Neural cell (in vitro differentiated cells): ENCODE results near the gene CCDC88A.

Experiments
- EP300 ChIP-seq: fragments of 450-650 bp; conservative IDR thresholded peaks from 2 replicates; pipeline ENCODE4 v1.6.1; 2014; ENCODE audit warnings: antibody characterized with exemption, mild to moderate bottlenecking, moderate library complexity; ENCODE audit not compliant: poor library complexity, severe bottlenecking
- EZH2 ChIP-seq: fragments of 200-600, 300-800 bp; shearing (Covaris generic), sonication (generic); IDR thresholded peaks from 2 replicates; pipeline ENCODE4 v1.6.1; 2014; ENCODE audit warnings: antibody characterized with exemption, low read length, borderline replicate concordance, mild to moderate bottlenecking; ENCODE audit not compliant: insufficient read depth, poor library complexity, severe bottlenecking
- MXI1 ChIP-seq: fragments of 450-650 bp; conservative IDR thresholded peaks from 2 replicates; pipeline ENCODE4 v1.6.1; 2014; ENCODE audit warnings: antibody characterized with exemption, mild to moderate bottlenecking; ENCODE audit not compliant: poor library complexity, severe bottlenecking
- POLR2AphosphoS5 ChIP-seq: IDR thresholded peaks from 2 replicates; pipeline ENCODE4 v1.6.1; 2012
- RAD21 ChIP-seq: fragments of 450-650 bp; conservative IDR thresholded peaks from 2 replicates; pipeline ENCODE4 v1.6.1; 2014; ENCODE audit warnings: antibody characterized with exemption, mild to moderate bottlenecking, moderate library complexity
- SMC3 ChIP-seq: fragments of 450-650 bp; conservative IDR thresholded peaks from 2 replicates; pipeline ENCODE4 v1.6.1; 2014; ENCODE audit warnings: antibody characterized with exemption, mild to moderate bottlenecking, moderate library complexity; ENCODE audit not compliant: poor library complexity
- TAF1 ChIP-seq: IDR thresholded peaks from 2 replicates; pipeline ENCODE4 v1.6.1; 2012; ENCODE audit warnings: low read depth
- TF ChIP-seq, protein P1 (sequence below): fragments of 450-650 bp; IDR thresholded peaks from 2 replicates; pipeline ENCODE4 v1.5.1; 2014; ENCODE audit warnings: antibody characterized with exemption, mild to moderate bottlenecking, moderate library complexity; ENCODE audit not compliant: poor library complexity, severe bottlenecking
- TF ChIP-seq, protein P2 (sequence below): IDR thresholded peaks from 2 replicates; pipeline ENCODE4 v1.6.1; 2012; ENCODE audit warnings: borderline replicate concordance

DNA sequence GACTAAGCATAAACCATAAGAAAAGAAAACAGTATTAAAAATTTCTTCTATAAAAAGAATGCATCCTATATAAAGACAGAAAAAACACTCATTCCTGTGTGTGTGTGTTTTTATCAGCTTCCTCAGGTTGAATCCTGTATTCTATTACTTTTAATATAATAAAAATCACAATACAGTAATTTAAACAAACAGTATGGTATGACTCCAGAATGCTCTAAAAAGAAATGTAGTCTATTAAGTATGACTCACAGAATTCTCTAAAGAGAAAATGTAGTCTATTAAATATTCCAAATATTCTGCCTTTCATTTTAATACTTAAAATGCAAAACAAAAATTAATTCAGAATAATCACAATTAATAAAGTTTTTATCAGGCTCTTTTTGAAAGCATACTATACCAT is 19.8 kb downstream of the CCDC88A start:
- TF ChIP-seq, protein P1, sequence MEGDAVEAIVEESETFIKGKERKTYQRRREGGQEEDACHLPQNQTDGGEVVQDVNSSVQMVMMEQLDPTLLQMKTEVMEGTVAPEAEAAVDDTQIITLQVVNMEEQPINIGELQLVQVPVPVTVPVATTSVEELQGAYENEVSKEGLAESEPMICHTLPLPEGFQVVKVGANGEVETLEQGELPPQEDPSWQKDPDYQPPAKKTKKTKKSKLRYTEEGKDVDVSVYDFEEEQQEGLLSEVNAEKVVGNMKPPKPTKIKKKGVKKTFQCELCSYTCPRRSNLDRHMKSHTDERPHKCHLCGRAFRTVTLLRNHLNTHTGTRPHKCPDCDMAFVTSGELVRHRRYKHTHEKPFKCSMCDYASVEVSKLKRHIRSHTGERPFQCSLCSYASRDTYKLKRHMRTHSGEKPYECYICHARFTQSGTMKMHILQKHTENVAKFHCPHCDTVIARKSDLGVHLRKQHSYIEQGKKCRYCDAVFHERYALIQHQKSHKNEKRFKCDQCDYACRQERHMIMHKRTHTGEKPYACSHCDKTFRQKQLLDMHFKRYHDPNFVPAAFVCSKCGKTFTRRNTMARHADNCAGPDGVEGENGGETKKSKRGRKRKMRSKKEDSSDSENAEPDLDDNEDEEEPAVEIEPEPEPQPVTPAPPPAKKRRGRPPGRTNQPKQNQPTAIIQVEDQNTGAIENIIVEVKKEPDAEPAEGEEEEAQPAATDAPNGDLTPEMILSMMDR, result no peak
- TF ChIP-seq EZH2 (no peak), RAD21 (no peak), POLR2AphosphoS5 (no peak), MXI1 (no peak), EP300 (no peak), TAF1 (no peak), SMC3 (no peak)
- TF ChIP-seq, protein P2, sequence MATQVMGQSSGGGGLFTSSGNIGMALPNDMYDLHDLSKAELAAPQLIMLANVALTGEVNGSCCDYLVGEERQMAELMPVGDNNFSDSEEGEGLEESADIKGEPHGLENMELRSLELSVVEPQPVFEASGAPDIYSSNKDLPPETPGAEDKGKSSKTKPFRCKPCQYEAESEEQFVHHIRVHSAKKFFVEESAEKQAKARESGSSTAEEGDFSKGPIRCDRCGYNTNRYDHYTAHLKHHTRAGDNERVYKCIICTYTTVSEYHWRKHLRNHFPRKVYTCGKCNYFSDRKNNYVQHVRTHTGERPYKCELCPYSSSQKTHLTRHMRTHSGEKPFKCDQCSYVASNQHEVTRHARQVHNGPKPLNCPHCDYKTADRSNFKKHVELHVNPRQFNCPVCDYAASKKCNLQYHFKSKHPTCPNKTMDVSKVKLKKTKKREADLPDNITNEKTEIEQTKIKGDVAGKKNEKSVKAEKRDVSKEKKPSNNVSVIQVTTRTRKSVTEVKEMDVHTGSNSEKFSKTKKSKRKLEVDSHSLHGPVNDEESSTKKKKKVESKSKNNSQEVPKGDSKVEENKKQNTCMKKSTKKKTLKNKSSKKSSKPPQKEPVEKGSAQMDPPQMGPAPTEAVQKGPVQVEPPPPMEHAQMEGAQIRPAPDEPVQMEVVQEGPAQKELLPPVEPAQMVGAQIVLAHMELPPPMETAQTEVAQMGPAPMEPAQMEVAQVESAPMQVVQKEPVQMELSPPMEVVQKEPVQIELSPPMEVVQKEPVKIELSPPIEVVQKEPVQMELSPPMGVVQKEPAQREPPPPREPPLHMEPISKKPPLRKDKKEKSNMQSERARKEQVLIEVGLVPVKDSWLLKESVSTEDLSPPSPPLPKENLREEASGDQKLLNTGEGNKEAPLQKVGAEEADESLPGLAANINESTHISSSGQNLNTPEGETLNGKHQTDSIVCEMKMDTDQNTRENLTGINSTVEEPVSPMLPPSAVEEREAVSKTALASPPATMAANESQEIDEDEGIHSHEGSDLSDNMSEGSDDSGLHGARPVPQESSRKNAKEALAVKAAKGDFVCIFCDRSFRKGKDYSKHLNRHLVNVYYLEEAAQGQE, result no peak
